Anterior cingulate cortex (tissue), 58 donors: ENCODE measurements around the gene CAMK1G.
A peak's percentile ranks its signal among the peaks of the same experiment; 100 is the strongest.

Source experiments
- DNase-seq, 58 donors: peaks; one replicate each; lab custom pipeline; 2025; lab: John Stamatoyannopoulos, UW

Gene CAMK1G

DNA sequence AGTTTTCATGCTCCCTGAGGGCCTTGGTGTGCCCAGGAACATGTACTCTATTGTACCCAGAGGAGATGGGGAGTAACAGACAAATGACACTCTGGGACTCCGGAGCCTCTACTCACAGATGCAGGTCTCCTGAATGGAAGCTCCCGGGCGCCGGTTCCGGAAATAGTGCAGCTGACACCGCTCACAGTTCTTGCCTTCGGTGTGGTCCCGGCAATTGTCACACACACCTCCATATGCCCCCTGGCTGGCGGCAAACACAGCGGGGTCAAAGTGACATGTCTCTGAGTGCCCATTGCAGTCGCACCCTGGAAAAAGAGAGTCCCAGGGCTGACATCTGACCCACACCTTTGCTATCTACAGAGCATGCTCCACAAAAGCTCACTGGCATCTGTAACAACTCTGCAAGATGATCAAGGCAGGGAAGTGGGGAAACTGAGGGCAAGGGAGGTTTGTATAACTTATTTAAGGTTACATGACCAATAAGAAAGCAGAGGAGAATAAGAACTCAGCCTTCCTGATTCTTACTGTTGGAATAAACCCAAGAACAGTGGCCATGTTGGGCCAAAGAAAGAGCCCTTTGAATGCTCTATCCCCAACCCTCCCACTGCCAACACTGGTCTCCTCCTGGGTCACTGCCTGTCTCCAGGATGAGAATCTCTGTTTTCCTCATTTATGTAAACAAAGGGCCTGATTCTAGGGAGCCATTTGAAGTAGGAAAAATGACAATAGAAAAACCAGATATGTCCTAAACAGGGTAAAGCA is 46.3 kb downstream of the CAMK1G start:
- DNase-seq = peak in 17 of 58 donors; percentile 10 to 65 (median 34)

DNA sequence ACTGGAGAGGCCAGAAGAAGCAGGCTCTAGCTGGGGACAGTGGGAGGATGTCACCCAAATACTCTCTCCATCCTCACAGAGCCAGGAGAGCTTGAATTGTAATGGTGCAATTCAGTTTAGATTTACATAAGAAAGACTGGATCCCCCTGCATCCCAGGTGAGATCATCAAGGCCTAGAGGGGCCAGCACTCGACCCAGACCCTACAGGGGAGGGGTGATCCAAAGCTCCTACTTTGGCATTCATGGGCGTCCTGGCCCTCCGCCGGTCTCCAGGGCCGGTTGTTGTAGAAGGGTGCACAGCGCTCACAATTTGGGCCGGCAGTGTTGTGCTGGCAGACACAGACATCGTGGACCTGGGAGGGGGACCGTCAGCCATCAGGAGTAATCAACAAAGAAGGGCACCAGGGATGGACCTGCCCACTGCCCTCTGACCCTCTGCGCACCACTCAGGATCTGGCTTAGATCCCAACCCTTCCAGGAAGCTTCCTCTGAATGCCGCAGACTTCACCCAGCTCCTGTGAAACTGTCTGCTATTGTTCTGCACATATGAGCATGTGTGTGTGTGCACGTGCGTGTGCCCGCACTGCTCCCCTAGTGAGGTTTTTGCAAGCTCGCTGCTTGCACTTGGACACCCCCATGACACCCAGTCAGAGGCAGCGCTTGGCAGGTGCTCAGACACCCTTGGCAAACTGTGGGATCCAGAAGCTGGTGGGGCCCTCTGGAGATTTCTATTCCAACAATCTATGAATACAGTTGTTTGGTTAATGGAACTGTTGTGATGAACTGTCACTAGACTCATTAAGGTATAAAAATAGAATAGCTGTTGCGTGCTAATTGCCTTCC is 47.1 kb downstream of the CAMK1G start:
- DNase-seq = peak in 8 of 58 donors; percentile 16 to 66 (median 38)

DNA sequence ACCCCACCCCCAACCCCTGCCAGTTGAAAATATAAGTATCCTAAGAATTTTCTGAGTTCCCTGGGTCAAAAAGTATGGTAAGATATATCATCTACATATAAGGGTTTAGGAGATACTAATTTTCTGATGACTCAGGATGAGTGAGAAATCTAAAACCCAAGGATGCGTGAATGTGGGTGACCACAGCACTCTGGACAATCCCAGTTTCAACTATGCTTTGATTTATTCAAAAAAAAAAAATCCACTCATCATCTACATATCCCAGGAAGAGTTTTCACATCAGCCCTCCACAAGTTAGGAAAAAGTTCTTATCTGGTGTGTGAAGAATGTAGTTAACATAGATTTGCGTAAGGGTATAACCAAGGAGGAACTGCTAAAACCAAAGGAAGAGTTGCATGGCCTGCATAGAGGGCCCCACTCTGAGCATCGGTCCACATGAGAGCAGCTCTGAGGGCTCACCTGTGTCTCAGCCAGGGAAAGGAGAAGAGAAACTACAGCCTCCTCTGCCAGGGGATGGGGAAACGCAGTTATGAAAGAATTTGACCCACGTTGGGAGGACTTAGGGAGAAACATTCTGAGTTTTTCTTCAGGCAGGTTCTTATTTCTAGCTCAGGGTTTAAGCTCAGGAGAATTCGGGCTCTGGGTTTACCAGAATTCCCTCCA is 50.0 kb downstream of the CAMK1G start:
- no peak for DNase-seq

DNA sequence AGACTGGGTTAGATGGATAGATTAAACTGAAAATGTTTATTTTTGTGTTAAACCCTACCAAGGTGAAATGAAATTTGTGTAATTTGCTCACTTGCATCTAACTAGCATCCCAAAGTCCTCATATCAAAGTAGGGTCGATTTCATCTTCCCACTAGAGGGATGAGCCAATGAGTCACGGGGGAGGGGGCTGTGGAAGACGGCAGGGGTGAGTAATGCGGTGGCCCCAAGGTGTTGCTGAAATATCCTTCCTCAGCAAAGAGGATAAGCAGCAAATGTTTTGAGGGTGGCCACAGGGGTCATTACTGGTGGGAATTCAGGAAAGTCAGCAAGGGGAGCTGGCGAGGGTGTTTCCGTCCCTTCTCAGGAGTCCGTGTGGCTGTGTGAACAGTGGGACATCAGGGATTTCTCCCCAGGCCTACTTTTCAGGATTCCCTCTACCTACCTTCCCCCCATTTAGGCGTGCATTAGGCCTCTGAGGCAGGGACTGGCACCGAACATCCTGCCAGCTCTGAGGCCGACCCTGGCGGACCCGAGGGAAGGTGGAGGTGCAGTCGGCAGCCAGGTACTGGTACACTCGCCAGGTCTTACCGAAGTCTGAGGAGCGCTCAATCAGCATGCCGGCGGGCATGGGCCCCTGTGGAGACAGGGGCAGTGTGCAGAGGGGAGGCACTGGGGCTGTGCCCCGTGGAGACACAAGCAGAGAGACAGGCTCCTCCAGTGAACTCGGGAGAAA is 50.7 kb downstream of the CAMK1G start:
- no peak for DNase-seq

DNA sequence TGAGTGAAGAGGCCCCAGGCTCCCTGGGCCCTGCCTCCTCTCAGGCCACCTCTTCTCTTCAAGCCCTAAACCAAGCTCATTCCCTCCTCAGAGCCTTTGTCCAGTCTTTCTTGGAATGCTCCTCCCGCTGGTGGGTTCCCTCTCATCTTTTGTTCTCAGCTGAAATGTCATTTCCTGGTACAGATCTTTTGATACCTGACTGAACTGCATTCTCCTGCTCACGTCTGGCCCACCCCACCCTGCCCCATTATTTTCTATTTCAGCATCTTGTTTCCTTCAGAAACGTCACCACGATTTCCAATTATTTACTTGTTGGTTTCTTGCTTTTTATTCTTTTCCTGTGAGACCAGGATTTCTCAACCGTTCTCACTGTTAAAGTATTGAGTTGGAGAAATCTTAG is 52.3 kb downstream of the CAMK1G start:
- no peak for DNase-seq

DNA sequence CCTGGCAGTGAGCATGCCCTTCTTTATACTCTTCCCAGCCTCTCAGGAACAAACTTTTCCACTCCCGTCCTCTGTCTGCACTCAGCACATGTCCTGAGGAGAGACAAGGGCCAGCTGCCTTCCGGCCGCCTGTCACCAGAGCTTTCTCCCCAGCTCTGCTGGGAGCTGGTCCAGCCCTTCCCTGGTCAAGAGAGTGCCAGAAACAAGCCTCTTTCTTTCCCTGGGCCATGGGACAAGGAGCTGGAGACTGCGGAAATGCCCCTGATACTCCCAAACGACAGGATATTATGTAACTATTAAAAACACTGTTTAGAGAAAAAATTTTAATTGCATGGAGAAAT is 58.3 kb downstream of the CAMK1G start:
- peak in 55 of 58 donors; percentile 13 to 93 (median 77) for DNase-seq

DNA sequence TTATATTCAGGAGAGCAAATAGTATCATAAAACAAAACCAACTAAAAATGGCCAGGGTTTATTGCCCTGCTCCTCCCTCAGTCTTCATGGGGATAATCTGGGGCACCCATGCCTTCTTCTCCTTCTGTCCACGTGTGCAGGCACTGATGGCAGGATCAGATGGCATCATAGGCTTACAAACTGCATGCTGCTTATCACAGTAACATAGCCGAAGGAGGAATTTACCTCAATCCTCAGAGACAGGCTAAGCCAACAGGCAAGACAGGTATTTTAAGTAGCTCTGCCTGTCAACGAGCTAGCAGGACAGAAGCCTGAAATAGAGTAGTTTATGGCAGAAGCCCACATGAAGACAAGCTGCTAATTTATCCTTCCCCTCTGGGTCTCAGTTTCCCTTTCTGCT is 59.3 kb downstream of the CAMK1G start:
- peak in 2 of 58 donors; percentile 36 to 52 for DNase-seq

DNA sequence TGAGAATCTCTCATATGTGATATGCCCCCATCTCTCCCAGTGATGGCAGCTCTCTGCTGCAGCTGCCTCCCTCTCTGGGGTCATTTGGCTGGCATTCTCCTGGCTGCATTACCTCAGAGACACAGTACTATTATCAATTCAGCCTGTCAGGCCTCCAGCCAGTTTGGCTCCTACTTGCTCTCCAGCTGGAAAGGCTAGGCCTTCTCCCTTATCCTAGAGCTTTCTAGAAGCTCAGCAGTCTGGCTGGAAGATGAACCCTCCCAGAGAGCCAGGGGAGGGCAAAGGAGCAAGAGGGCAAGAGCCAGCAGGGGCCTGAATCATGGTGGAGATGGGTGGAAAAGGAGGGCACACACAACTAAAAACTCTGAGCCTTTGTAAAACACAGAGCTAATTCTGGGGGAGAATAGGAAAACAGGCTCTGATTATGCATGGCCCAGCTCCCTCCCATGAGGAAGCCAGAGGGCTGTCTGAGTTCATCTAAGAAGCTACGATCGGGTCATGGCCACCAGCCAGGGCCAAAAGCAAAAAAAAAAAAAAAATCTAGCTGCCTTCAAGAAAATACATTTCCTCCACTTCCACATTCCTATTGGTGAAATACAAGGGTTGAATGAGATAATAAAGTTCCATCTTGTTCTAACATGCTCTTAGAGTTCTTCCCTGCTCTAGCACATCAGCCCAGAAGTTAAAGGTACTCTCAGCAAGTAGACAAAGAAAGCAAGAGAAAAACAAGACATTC is 59.9 kb downstream of the CAMK1G start:
- peak in 53 of 58 donors; percentile 12 to 91 (median 70) for DNase-seq

DNA sequence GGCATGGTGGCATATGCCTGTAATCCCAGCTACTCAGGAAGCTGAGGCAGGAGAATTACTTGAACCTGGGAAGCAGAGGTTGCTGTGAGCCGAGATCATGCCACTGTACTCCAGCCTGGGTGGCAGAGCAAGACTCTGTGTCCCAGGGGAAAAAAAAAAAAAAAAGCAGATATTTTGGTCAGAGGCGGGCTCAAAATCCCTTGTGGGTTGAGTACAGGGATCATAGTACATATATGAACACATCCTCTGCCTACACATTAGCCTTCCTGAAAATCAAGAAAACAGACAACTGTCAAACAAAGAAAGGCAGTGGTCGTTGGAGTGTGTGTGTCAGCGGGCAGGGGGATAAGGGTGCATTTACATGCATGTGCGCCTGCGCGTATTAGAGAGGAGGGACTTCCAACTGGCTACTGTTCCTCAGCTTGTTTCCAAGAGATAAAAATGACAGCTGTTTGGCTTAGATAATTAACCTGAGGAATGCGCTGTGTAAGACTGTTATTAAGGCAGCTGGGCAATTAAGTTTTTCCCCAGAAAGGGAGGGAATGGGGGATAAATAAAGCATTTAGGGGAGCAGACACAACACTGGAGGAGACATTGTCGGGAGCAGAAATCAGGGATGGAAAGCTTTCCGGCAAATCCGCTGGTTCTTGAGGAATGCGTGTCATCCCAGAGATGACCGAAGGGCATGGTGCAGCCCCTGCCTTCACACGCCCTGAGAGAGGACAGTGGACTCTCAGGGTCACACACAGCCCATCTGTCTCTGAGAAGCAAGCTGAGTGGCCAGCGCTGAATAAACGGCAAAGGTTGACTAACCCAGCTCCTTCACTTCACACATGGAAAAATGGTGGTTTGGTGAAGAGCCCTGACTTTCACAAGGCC is 62.3 kb downstream of the CAMK1G start:
- no peak for DNase-seq

DNA sequence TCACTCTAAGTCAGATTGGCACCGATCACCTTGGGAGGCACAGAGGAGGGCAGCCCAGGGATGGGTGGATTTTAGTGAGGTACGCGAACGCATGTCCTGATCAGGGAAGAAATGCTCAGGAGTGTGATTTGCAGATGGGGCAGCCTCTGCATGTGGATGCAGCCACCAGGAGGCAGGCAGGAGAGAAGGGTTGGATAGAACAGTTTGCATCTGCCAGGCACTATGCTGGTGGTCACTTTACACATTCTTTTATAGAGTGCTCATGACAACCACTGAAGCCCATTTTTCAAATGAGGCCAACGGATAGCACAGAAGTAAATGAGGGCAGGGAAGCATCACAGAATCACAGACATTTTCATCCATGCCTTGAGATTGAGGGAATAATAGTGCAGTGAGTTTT is 63.0 kb downstream of the CAMK1G start:
- no peak for DNase-seq

DNA sequence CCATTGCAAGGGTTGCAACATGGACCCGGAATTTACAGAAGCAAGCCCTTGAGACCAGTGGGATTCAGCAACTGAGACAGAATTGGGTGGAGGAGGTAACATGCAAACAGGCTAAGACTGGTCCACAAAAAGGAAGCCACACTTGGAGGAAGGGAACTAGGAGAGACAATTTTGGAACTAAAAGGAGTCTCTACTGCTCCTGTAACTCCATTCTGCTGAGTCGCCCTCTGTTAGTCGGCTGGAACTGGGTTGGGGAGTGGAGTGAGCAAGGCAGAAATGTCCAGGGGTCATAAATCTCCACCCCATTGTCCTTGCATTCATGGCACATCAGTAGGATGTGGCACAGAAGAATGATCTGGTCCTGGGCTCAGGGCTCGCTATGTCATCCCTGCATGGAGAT is 63.6 kb downstream of the CAMK1G start:
- no peak for DNase-seq

DNA sequence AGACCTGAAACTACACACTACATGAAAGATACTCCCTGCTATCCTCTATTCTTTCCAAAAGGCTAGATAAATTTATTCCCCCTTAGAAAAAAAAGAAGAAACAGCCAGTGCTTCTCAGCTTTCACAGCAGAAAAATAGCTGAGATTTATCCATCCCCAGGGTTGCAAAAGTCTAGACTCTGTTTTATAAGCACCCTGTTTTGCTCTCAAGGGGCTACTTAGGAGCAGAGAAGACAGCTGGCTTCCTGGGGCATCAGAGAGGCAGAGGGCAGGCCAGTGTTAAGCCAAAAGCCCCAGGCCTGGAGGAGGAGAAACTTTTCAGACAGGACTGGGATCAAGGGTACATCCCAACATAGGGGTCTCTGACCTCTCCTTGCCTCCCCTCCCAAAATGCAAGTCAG is 64.8 kb downstream of the CAMK1G start:
- DNase-seq = no peak

DNA sequence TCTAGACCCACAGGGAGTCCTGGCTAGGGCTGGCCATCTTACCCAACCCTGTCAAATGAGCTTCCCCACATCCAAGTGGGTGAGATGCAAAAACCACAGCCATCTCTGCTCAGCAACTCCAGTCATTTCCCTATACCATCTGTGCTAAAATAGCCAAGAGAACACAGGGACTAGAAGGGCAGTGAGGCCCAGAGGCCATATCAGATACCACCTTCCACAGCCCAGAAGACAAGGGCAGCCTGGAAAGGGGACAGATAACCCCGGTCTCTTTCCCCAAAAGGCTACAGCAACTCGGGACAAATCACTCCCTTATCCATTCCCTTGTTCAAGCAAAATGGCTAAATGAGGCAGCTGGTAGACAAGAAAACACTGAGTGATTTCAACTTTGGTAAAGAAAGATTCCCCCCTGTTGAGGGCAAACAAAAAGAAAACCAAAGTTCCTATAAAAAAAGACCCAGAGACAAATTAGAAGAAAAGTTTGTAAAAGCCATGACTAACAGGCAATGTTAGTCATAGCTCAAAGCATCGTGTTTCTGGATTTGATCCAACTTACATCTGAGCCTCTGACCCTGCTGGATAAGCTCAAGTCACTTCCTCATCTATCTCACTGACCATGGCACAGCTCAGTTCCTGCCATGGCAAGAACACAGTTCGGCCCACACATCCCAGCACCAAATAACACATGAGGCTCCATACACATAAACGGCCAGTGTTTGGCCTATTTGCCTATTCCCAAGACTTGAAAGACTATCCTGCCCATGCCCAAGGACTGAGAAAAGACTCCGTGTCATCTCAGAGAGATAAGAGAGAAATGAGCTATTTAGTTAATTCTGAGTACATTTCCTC is 65.6 kb downstream of the CAMK1G start:
- DNase-seq = no peak

DNA sequence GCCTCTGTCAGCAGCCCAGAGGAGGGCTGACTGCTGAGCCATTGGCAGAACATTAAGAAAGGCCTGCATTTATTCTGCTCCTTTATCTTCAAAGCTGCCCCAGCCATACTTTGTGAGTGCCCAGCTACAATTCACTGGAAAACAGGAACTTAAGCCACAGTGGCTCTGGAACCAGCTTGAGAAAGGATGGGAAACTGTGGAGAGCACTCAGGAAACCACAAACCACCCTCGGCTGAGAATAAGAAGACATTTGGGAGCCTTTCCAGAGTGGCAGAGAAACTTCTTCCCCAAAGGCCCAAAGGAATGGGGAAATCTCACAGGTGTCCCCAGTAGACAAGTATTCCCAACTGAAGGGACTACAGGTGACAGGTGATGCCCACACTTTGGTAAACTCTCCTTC is 66.9 kb downstream of the CAMK1G start:
- no peak for DNase-seq

DNA sequence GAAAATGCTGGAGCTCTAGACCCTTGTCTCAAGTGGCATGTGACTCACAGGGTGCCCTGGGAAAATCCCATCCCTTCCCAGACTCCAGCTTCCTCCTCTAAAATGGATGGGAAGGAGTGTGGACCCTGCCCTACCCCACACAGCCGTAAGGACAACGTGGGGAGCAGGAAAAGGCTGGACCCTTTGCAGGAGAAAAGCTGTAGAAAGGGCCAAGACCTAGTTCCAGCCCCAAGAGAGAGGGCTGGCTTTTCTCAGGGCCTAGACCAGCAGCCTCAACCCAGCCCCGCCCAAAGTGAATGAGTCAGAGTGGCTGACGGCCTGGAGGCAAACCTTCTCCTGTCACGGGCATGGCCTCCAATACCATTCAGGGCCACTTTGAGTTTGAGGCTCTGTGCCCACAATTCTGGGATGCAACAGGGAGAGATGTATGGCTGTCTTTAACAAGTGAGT is 67.6 kb downstream of the CAMK1G start:
- peak in 1 of 58 donors; percentile 18 for DNase-seq

DNA sequence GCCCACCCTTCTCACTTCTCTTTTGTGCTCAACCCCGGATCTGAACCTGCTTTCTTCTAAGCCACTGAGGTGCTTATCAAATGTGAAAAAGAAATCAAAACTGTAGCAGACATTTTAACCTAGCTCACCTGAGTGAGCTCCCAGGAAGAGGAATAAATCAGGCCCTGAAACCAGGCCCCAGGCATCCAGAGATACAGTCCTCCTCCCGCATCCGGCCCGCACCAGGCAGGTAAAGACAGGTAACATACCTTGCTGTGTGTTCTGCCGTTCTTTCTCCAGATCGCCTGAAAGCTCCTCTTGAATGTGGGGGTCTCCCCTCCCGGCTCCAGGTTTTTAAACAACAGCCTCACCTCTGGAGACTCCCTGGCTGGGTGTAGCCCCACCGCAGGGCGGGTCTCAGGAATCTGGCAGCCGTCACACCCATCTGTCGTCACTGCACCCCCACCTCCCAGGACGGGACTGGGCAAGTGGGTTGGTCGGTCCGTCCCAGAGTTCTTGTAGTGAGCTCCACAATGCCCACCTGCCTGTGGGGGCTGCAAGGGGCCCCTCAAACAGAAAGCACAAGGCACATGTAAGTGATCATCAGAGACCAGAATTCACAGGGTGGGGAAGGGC is 68.7 kb downstream of the CAMK1G start, which contains the start of gene LAMB3:
LAMB3 (minus strand) TSS at position 305 of the 615 bp plus-strand sequence. CDS start 1,481 bp downstream, outside the sequence.
- no peak for DNase-seq

DNA sequence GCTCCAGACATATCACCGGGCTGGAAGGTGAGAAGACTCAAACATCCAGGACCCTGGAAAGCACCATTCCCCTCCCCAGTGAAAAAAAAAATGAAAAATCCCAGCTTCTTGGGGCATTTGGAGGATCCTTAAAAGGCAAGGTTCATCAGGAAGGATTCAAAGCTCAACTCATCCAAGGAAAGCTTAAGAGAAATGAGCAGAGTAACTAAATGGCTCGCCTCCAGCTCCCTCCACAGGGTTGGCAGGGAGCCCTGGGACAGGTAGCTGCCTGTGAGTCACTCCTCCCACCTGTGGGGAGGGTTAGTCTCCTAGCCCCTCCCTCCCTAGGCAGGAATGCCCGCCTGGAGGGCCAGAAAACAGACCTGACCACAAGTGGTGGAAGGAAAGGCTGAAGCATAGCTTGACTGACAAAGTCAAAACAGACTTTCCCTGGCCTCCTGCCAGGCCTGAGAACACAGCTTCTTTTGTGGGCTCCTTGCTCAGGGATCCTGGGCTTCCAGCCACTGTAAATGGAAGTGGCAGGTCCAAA is 69.4 kb downstream of the CAMK1G start:
- DNase-seq = peak in 57 of 58 donors; percentile 11 to 99 (median 73)
